ENCODE results near the gene CNTNAP5.

- TF ChIP-seq CTCF (conservative IDR thresholded peaks at IDR 0.05; ENCODE audit: low read depth, low read length) (no peak), RAD21 (IDR thresholded peaks at IDR 0.05; ENCODE audit: low read length) (no peak), RCOR1 (IDR thresholded peaks at IDR 0.05; ENCODE audit: insufficient replicate concordance, low read length) (no peak), POLR2A (IDR thresholded peaks at IDR 0.05; ENCODE audit: low read depth, low read length) (no peak), SMC3 (IDR thresholded peaks at IDR 0.05; ENCODE audit: low read depth, low read length) (no peak), BHLHE40 (IDR thresholded peaks at IDR 0.05; ENCODE audit: low read depth, low read length) (no peak), USF2 (IDR thresholded peaks at IDR 0.05; ENCODE audit: low read depth, low read length) (no peak), MXI1 (IDR thresholded peaks at IDR 0.05; ENCODE audit: borderline replicate concordance, low read depth, low read length) (no peak), CEBPB (IDR thresholded peaks at IDR 0.05; ENCODE audit: low read depth, low read length) (no peak)
These were observed 292.5 kb downstream of the CNTNAP5 start for GRCh38 chr2:124317628-124318027.

All from IMR-90 (cell line).